Keratinocyte (primary cell): Measurements from ENCODE around the gene LRRC3C. TPM values are rescaled to one million over a fixed set of nuclear protein-coding genes. Genes with fewer than 3 reads are reported as not detected.

ENCODE experiments used
- DNase-seq: peaks from one replicate; pipeline ENCODE4 v3.0.0-alpha.2; 2011; ENCODE audit warnings: low read depth, missing footprints, low spot score
- FAIRE-seq: peaks from 2 replicates; lab custom pipeline; 2011; peaks lifted over from hg19 to GRCh38; lab: Jason Lieb, UNC
- H2AFZ ChIP-seq: 2 replicates; pipeline ENCODE4 v1.6.0; 2012; ENCODE audit warnings: low read length, control low read depth, inconsistent platforms; ENCODE audit not compliant: control insufficient read depth
- H3K27ac ChIP-seq: 2 replicates; pipeline ENCODE4 v1.5.1; 2011; ENCODE audit warnings: low read length; ENCODE audit not compliant: control insufficient read depth, insufficient read depth
- H3K27me3 ChIP-seq: 3 replicates; pipeline ENCODE4 v1.6.0; 2011; ENCODE audit warnings: low read length; ENCODE audit not compliant: control insufficient read depth, insufficient read depth; ENCODE audit errors: extremely low read depth
- H3K36me3 ChIP-seq, 2 experiments: 2 replicates in 1 of 2; 3 replicates in 1 of 2; pipeline ENCODE4 v1.5.1; 2011; ENCODE audit warnings: low read length in 2 of 2, mild to moderate bottlenecking in 1 of 2; ENCODE audit not compliant: control insufficient read depth in 2 of 2, insufficient read depth in 2 of 2; ENCODE audit errors: extremely low read depth in 1 of 2
- H3K4me1 ChIP-seq: 3 replicates; pipeline ENCODE4 v1.5.1; 2011; ENCODE audit warnings: low read length; ENCODE audit not compliant: control insufficient read depth, insufficient read depth; ENCODE audit errors: extremely low read depth
- H3K4me2 ChIP-seq: 3 replicates; pipeline ENCODE4 v1.6.0; 2011; ENCODE audit warnings: low read depth, low read length; ENCODE audit not compliant: control insufficient read depth, insufficient read depth; ENCODE audit errors: extremely low read depth
- H3K4me3 ChIP-seq, 3 experiments: fragments of 200-600 bp in 1 of 3; sonication (generic) in 1 of 3; 2 replicates in 2 of 3; 3 replicates in 1 of 3; pipeline ENCODE4 v1.5.1; 2011 to 2016; ENCODE audit warnings: low read length in 3 of 3, mild to moderate bottlenecking in 3 of 3, control low read depth in 2 of 3, inconsistent platforms in 1 of 3, low read depth in 1 of 3, mixed read lengths in 1 of 3, mixed run types in 1 of 3, moderate library complexity in 1 of 3; ENCODE audit not compliant: control insufficient read depth in 2 of 3, insufficient read depth in 2 of 3; ENCODE audit errors: extremely low read depth in 1 of 3
- H3K79me2 ChIP-seq: 2 replicates; pipeline ENCODE4 v1.6.0; 2012; ENCODE audit warnings: low read length; ENCODE audit not compliant: control insufficient read depth, insufficient read depth
- H3K9ac ChIP-seq: 3 replicates; pipeline ENCODE4 v1.6.0; 2011; ENCODE audit warnings: low read length; ENCODE audit not compliant: control insufficient read depth, insufficient read depth; ENCODE audit errors: extremely low read depth
- H3K9me1 ChIP-seq: 3 replicates; pipeline ENCODE4 v1.6.0; 2011; ENCODE audit warnings: low read length; ENCODE audit not compliant: control insufficient read depth, insufficient read depth; ENCODE audit errors: extremely low read depth
- H3K9me3 ChIP-seq: 2 replicates; pipeline ENCODE4 v1.5.1; 2012; ENCODE audit warnings: low read depth, low read length; ENCODE audit not compliant: control insufficient read depth
- H4K20me1 ChIP-seq: 3 replicates; pipeline ENCODE4 v1.6.0; 2011; ENCODE audit warnings: low read length; ENCODE audit not compliant: control insufficient read depth, insufficient read depth; ENCODE audit errors: extremely low read depth
- CTCF ChIP-seq, 3 experiments: IDR thresholded peaks in 1 of 3; conservative IDR thresholded peaks in 1 of 3; optimal IDR thresholded peaks in 1 of 3; 2 replicates in 2 of 3; 3 replicates in 1 of 3; pipeline versions ENCODE3 to v1.5.1; 2011; ENCODE audit warnings: low read length in 3 of 3, mild to moderate bottlenecking in 3 of 3, moderate library complexity in 2 of 3, control low read depth in 1 of 3, inconsistent platforms in 1 of 3; ENCODE audit not compliant: insufficient read depth in 2 of 3; ENCODE audit errors: extremely low read depth in 1 of 3
- EZH2 ChIP-seq: IDR thresholded peaks from one replicate; pipeline ENCODE4 v1.6.1; 2012; ENCODE audit warnings: inconsistent platforms, mild to moderate bottlenecking, low read length, moderate library complexity
- dilution Hi-C: fragments of 300-500 bp; cut with MboI; formaldehyde crosslinking; loops from one replicate; pipeline ENCODE4 v1.7.0; 2020; ENCODE audit warnings: low sequenced_read_pairs; ENCODE audit not compliant: extremely low pct_ligation_motif_present
- polyA plus RNA-seq, 5 experiments: library from polyadenylated mRNA; depleted of rRNA in 3 of 5; stranded (reverse) in 3 of 5; stranded (forward) in 1 of 5; unstranded in 1 of 5; fragments of >200 nt; gene quantifications; 1 replicate in 1 of 5; 2 replicates in 3 of 5; 3 replicates in 1 of 5; pipeline versions ENCODE4 v1.2.1 to v1.2.3, GENCODE V29; 2011 to 2012; ENCODE audit warnings: missing spikeins in 2 of 5, low read depth in 1 of 5, low replicate concordance in 1 of 5

LRRC3C gene
- polyA plus RNA-seq, 1 donor (not counting 4 experiments of a cell fraction or from before 2014, with no cell fraction given): not detected

DNA sequence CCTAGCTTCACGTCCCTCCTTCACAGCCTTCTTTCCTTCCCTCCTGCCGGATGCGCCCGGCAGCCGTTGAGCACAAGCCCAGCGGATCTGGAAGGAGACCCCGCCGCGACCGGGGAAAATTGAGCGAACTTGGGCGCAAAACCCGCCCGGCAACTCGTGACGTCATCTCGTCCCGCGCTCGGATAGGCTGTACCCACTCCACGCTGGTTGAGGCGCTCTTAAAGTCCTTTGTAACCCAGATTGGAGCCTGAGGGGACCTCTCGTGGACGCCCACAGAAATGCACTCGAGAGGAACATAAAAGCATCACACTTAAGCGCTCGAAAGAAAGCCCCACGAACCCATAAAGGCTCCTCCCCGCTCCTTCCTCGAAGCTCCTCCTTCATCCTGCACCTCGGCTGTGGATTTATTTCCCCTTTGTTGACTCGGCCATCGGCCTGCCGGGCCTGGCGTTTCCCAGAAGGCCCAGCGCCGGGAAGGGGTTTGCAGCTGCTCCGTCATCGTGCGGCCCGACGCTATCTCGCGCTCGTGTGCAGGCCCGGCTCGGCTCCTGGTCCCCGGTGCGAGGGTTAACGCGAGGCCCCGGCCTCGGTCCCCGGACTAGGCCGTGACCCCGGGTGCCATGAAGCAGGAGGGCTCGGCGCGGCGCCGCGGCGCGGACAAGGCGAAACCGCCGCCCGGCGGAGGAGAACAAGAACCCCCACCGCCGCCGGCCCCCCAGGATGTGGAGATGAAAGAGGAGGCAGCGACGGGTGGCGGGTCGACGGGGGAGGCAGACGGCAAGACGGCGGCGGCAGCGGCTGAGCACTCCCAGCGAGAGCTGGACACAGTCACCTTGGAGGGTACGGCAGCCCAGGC, 53.0 kb downstream of the LRRC3C start, which contains the start of gene PSMD3:
TSS of gene PSMD3 (plus strand) at position 457 of the 856 bp plus-strand sequence. CDS start at position 621, 164 bp downstream.
- no peaks in the 10 kb centered on the region for H3K27me3 ChIP-seq
- peak within 1 kb of the TSS; percentile 99 for H3K9ac ChIP-seq
- H3K36me3 ChIP-seq: peaks cover 14% of the 10 kb centered on the region in 2 experiments
- peak within 1 kb of the TSS; percentile 97 for H3K4me2 ChIP-seq
- TF ChIP-seq EZH2 (no peak), CTCF (optimal IDR thresholded peaks at IDR 0.05 in 1 of 3, IDR thresholded peaks at IDR 0.05 in 1 of 3, conservative IDR thresholded peaks at IDR 0.05 in 1 of 3; ENCODE audit: extremely low read depth in 1 of 3, insufficient read depth in 2 of 3, low read length in 3 of 3) (peak; percentile 72 to 81 (median 76))
- FAIRE-seq (peak; percentile 73), DNase-seq (peak; percentile 99)
- H3K4me1 ChIP-seq: peaks cover 34% of the 10 kb centered on the region
- no peaks in the 10 kb centered on the region for H3K9me1 ChIP-seq
- dilution Hi-C loops: no loop called here
- no peaks in the 10 kb centered on the region for H3K9me3 ChIP-seq
- peaks cover 6% of the 10 kb centered on the region for H4K20me1 ChIP-seq
- peak within 1 kb of the TSS; percentile 69 for H2AFZ ChIP-seq
- H3K4me3 ChIP-seq: peak within 1 kb of the TSS; percentile 92 to 99 (median 93)
- peaks cover 43% of the 10 kb centered on the region for H3K79me2 ChIP-seq
- peak within 1 kb of the TSS; percentile 98 for H3K27ac ChIP-seq

- H2AFZ ChIP-seq: peak overlapping the region; percentile 30
- DNase-seq (no peak), FAIRE-seq (no peak)
- H3K9me1 ChIP-seq: no peaks in the 10 kb centered on the region
- H3K27ac ChIP-seq: peak overlapping the region; percentile 98
- H3K4me1 ChIP-seq: peaks cover 34% of the 10 kb centered on the region
- H3K4me3 ChIP-seq: peak overlapping the region; percentile 92 to 99 (median 93)
- peak overlapping the region; percentile 97 for H3K4me2 ChIP-seq
- no peak for TF ChIP-seq CTCF (optimal IDR thresholded peaks at IDR 0.05 in 1 of 3, IDR thresholded peaks at IDR 0.05 in 1 of 3, conservative IDR thresholded peaks at IDR 0.05 in 1 of 3; ENCODE audit: extremely low read depth in 1 of 3, insufficient read depth in 2 of 3, low read length in 3 of 3)
- no peak for TF ChIP-seq EZH2
- dilution Hi-C loops: no loop called here
- peaks cover 6% of the 10 kb centered on the region for H4K20me1 ChIP-seq
- H3K79me2 ChIP-seq: peaks cover 46% of the 10 kb centered on the region
- H3K9ac ChIP-seq: peak overlapping the region; percentile 99
- H3K36me3 ChIP-seq: peaks cover 14 to 21% of the 10 kb centered on the region in 2 experiments
- H3K27me3 ChIP-seq: no peaks in the 10 kb centered on the region
- H3K9me3 ChIP-seq: no peaks in the 10 kb centered on the region
Observed at GRCh38 chr17:39981207-39981741, 53.7 kb downstream of the LRRC3C start.
